CD14-positive monocyte (primary cell): ENCODE results near the gene TOP2B. TPM values are rescaled to one million over a fixed set of nuclear protein-coding genes. Genes with fewer than 3 reads are reported as not detected.

ENCODE experiments used
- DNase-seq, 3 donors: peaks; one replicate each; pipeline ENCODE4 v3.0.0-alpha.2; 2011 to 2022
- H2AFZ ChIP-seq: 2 replicates; pipeline ENCODE4 v1.6.0; 2012; ENCODE audit warnings: mild to moderate bottlenecking, low read depth, low read length, inconsistent platforms; ENCODE audit not compliant: insufficient read depth, poor library complexity, severe bottlenecking
- H3K27ac ChIP-seq, 2 donors: 1 replicate in 1 of 2; 2 replicates in 1 of 2; pipeline ENCODE4 v1.5.1; 2012 to 2013; ENCODE audit warnings: low read length in 2 of 2, control low read depth in 1 of 2, inconsistent platforms in 1 of 2, low read depth in 1 of 2, mild to moderate bottlenecking in 1 of 2
- H3K27me3 ChIP-seq, 2 donors: one replicate each; pipeline versions ENCODE4 v1.6.0 to v1.6.1; 2011 to 2013; ENCODE audit warnings: low read length in 2 of 2; ENCODE audit not compliant: control insufficient read depth in 2 of 2, insufficient read depth in 2 of 2
- H3K36me3 ChIP-seq, 2 donors: replicated peaks in 1 of 2; 1 replicate in 1 of 2; 2 replicates in 1 of 2; pipeline versions ENCODE4 v1.5.1 to v1.6.1; 2012 to 2013; ENCODE audit warnings: low read length in 2 of 2, control low read depth in 1 of 2, inconsistent platforms in 1 of 2, mild to moderate bottlenecking in 1 of 2; ENCODE audit not compliant: insufficient read depth in 2 of 2, control insufficient read depth in 1 of 2
- H3K4me1 ChIP-seq, 2 donors: 1 replicate in 1 of 2; 2 replicates in 1 of 2; pipeline versions ENCODE4 v1.5.1 to v1.6.1; 2012 to 2013; ENCODE audit warnings: low read length in 2 of 2, control low read depth in 1 of 2, inconsistent platforms in 1 of 2, mild to moderate bottlenecking in 1 of 2, moderate library complexity in 1 of 2; ENCODE audit not compliant: insufficient read depth in 2 of 2, control insufficient read depth in 1 of 2
- H3K4me2 ChIP-seq: replicated peaks from 2 replicates; pipeline ENCODE3; 2012; ENCODE audit warnings: low read length, moderate library complexity, mild to moderate bottlenecking; ENCODE audit not compliant: poor library complexity, severe bottlenecking; ENCODE audit errors: extremely low read depth
- H3K4me3 ChIP-seq, 3 experiments: fragments of 200-600 bp in 1 of 3; sonication (generic) in 1 of 3; replicated peaks in 1 of 3; 1 replicate in 2 of 3; 2 replicates in 1 of 3; pipeline ENCODE4 v1.5.1; 2011 to 2013; ENCODE audit warnings: low read length in 3 of 3, mild to moderate bottlenecking in 3 of 3, control low read depth in 2 of 3, low read depth in 2 of 3, inconsistent platforms in 1 of 3, moderate library complexity in 1 of 3
- H3K79me2 ChIP-seq: 2 replicates; pipeline ENCODE4 v1.6.0; 2012; ENCODE audit warnings: mild to moderate bottlenecking, control low read depth, inconsistent platforms, low read length, moderate library complexity; ENCODE audit not compliant: insufficient read depth
- H3K9ac ChIP-seq: 2 replicates; pipeline ENCODE4 v1.6.0; 2017; ENCODE audit warnings: low read length, mild to moderate bottlenecking; ENCODE audit not compliant: insufficient read depth, poor library complexity, severe bottlenecking
- H3K9me3 ChIP-seq, 2 donors: replicated peaks in 1 of 2; 1 replicate in 1 of 2; 2 replicates in 1 of 2; pipeline versions ENCODE4 v1.5.1 to v1.6.1; 2012 to 2013; ENCODE audit warnings: low read length in 2 of 2, control low read depth in 1 of 2; ENCODE audit not compliant: control insufficient read depth in 1 of 2, insufficient read depth in 1 of 2
- H4K20me1 ChIP-seq: 2 replicates; pipeline ENCODE4 v1.6.0; 2012; ENCODE audit warnings: mild to moderate bottlenecking, low read length, control low read depth, moderate library complexity; ENCODE audit not compliant: insufficient read depth
- H3K27ac Mint-ChIP-seq, 7 donors: one replicate each; pipeline ENCODE4 v1.8.0; 2020; ENCODE audit warnings: mild to moderate bottlenecking in 7 of 7, mixed read lengths in 7 of 7, moderate library complexity in 6 of 7, inconsistent platforms in 2 of 7
- H3K27me3 Mint-ChIP-seq, 3 donors: one replicate each; pipeline ENCODE4 v1.8.0; 2021 to 2022; ENCODE audit warnings: low read depth in 3 of 3, mild to moderate bottlenecking in 3 of 3, mixed read lengths in 3 of 3, moderate library complexity in 3 of 3, inconsistent platforms in 1 of 3
- H3K36me3 Mint-ChIP-seq, 2 donors: one replicate each; pipeline ENCODE4 v1.8.0; 2020; ENCODE audit warnings: mixed read lengths in 2 of 2, inconsistent platforms in 1 of 2, mild to moderate bottlenecking in 1 of 2
- H3K4me1 Mint-ChIP-seq: one replicate; pipeline ENCODE4 v1.8.0; 2020; ENCODE audit warnings: mild to moderate bottlenecking, mixed read lengths
- H3K4me3 Mint-ChIP-seq, 2 donors: one replicate each; pipeline ENCODE4 v1.8.0; 2020; ENCODE audit warnings: mild to moderate bottlenecking in 2 of 2, mixed read lengths in 2 of 2, moderate library complexity in 1 of 2
- H3K9me3 Mint-ChIP-seq, 7 donors: one replicate each; pipeline ENCODE4 v1.8.0; 2020 to 2022; ENCODE audit warnings: mixed read lengths in 7 of 7, mild to moderate bottlenecking in 6 of 7, moderate library complexity in 6 of 7, inconsistent platforms in 2 of 7
- WGBS: methylation state at CpG from one replicate; pipeline ENCODE4 v1.1.5; 2013; ENCODE audit warnings: missing lambda C conversion rate; ENCODE audit not compliant: insufficient coverage; 5-methylcytosine and 5-hydroxymethylcytosine counted together
- intact Hi-C, 2 donors: fragments of 100-400 bp; cut with micrococcal nuclease; formaldehyde crosslinking; loops; one replicate each; pipeline versions ENCODE4 v1.15.0 to v1.15.1; 2023
- polyA plus RNA-seq, 3 donors: library from polyadenylated mRNA; depleted of rRNA in 1 of 3; unstranded in 2 of 3; stranded (reverse) in 1 of 3; fragments of 300-500 nt in 2 of 3; fragments of >200 nt in 1 of 3; fragmentation: Illumina TruSeq in 2 of 3; gene quantifications; 1 replicate in 2 of 3; 2 replicates in 1 of 3; pipeline ENCODE4 v1.2.3, GENCODE V29; 2012 to 2021
- TF ChIP-seq, protein P1 (sequence below): fragments of 200-600 bp; IDR thresholded peaks from one replicate; pipeline ENCODE4 v1.8.0; 2022; ENCODE audit warnings: antibody characterized with exemption, mild to moderate bottlenecking

The TOP2B gene
- polyA plus RNA-seq, 3 donors, result 21.4 to 27.0 (median 26.1) TPM

DNA sequence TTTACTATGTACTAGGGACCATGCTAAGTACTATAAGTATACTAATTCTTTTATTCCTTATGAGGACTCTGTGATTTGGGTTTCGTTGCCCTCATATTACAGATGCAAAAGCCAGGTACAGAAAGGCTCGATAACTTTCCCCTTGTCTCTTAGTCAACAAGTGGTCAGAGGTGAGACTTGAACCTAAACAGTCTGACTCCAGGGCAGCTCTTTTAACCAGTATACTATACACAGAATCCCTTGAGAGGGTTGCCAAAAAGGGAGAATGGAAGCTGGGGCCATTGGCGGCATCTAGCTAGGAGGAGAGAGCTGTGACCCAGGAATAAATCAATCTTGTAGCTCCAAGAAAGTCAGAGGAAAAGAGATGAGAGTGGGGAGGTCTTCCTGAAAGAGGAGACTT lies 92.4 kb downstream of the TOP2B start:
- no peaks in the 10 kb centered on the region for H3K36me3 ChIP-seq
- H3K9me3 Mint-ChIP-seq, result no peaks in the 10 kb centered on the region
- H4K20me1 ChIP-seq, result no peaks in the 10 kb centered on the region
- WGBS, result 80% methylated on average over 1 of the region's 3 CpGs
- no peak for DNase-seq
- no peak overlapping the region for H2AFZ ChIP-seq
- intact Hi-C loops, result no loop called here
- H3K36me3 Mint-ChIP-seq, result no peaks in the 10 kb centered on the region
- no peaks in the 10 kb centered on the region for H3K27me3 ChIP-seq
- peak overlapping the region in 1 of 7 donors; percentile 48 for H3K27ac Mint-ChIP-seq
- H3K79me2 ChIP-seq, result no peaks in the 10 kb centered on the region
- H3K4me2 ChIP-seq, result no peak overlapping the region
- H3K4me1 Mint-ChIP-seq, result no peaks in the 10 kb centered on the region
- no peaks in the 10 kb centered on the region for H3K4me1 ChIP-seq
- no peak overlapping the region for H3K4me3 ChIP-seq
- no peak overlapping the region for H3K4me3 Mint-ChIP-seq
- no peaks in the 10 kb centered on the region for H3K9me3 ChIP-seq
- H3K27ac ChIP-seq, result no peak overlapping the region
- peaks cover 0 to 5% (median 0%) of the 10 kb centered on the region in 3 donors for H3K27me3 Mint-ChIP-seq
- TF ChIP-seq, protein P1, sequence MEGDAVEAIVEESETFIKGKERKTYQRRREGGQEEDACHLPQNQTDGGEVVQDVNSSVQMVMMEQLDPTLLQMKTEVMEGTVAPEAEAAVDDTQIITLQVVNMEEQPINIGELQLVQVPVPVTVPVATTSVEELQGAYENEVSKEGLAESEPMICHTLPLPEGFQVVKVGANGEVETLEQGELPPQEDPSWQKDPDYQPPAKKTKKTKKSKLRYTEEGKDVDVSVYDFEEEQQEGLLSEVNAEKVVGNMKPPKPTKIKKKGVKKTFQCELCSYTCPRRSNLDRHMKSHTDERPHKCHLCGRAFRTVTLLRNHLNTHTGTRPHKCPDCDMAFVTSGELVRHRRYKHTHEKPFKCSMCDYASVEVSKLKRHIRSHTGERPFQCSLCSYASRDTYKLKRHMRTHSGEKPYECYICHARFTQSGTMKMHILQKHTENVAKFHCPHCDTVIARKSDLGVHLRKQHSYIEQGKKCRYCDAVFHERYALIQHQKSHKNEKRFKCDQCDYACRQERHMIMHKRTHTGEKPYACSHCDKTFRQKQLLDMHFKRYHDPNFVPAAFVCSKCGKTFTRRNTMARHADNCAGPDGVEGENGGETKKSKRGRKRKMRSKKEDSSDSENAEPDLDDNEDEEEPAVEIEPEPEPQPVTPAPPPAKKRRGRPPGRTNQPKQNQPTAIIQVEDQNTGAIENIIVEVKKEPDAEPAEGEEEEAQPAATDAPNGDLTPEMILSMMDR, result no peak
- no peak overlapping the region for H3K9ac ChIP-seq

DNA sequence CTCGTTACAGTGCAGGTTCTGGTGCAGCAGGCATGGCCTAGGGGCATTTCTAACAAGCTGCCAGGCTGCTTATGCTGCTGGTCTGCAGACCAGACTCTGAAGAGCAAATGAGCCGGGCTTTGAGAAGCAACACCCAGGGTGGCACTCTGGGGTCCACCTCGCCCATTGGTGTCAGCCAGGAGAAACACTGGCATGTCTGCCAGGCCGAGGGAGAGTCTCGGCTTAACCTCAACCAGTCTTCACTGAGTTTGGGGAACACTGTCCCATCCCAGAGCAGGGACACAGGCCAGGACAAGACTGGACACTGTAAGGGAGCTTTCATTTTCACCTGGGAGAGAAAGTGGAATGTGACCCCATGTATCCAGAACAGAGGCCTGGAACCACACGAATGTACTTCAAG lies 93.4 kb downstream of the TOP2B start:
- no peaks in the 10 kb centered on the region for H3K9me3 Mint-ChIP-seq
- 99% methylated on average over 5 of the region's 6 CpGs for WGBS
- no peaks in the 10 kb centered on the region for H3K9me3 ChIP-seq
- TF ChIP-seq, protein P1, result no peak
- H3K27ac ChIP-seq, result no peak overlapping the region
- DNase-seq, result no peak
- H3K9ac ChIP-seq, result no peak overlapping the region
- no peak overlapping the region for H3K4me3 Mint-ChIP-seq
- no peaks in the 10 kb centered on the region for H3K79me2 ChIP-seq
- no peak overlapping the region for H3K4me3 ChIP-seq
- H3K27ac Mint-ChIP-seq, result no peak overlapping the region
- intact Hi-C loops, result no loop called here
- no peaks in the 10 kb centered on the region for H4K20me1 ChIP-seq
- peaks cover 0 to 5% (median 1%) of the 10 kb centered on the region in 3 donors for H3K27me3 Mint-ChIP-seq
- no peaks in the 10 kb centered on the region for H3K4me1 Mint-ChIP-seq
- no peaks in the 10 kb centered on the region for H3K4me1 ChIP-seq
- no peaks in the 10 kb centered on the region for H3K36me3 ChIP-seq
- no peak overlapping the region for H3K4me2 ChIP-seq
- no peaks in the 10 kb centered on the region for H3K27me3 ChIP-seq
- no peaks in the 10 kb centered on the region for H3K36me3 Mint-ChIP-seq
- no peak overlapping the region for H2AFZ ChIP-seq
